Measurements from ENCODE around the gene RELA.

- no peak for TF ChIP-seq EZH2phosphoT487 (IDR thresholded peaks at IDR 0.05; ENCODE audit: insufficient read depth, low read depth)
- TF ChIP-seq EZH2 (IDR thresholded peaks at IDR 0.05; ENCODE audit: insufficient read depth, poor library complexity, severe bottlenecking): no peak
Measured at GRCh38 chr11:65708451-65708850, 45.7 kb upstream of the RELA start.

Data from GM23248 (cell line).